Dendritic cell treated with granulocyte-macrophage colony-stimulating factor and Interleukin-4, amounts not matched to agents 40 ng/mL and 50 ng/mL, for 4 days (primary cell): ENCODE measurements around the gene HOXA5.

Experiments used
- H3K27ac Mint-ChIP-seq: one replicate; pipeline ENCODE4 v1.8.0; 2022; ENCODE audit warnings: mild to moderate bottlenecking, mixed read lengths
- H3K27me3 Mint-ChIP-seq: one replicate; pipeline ENCODE4 v1.8.0; 2022; ENCODE audit warnings: mild to moderate bottlenecking, mixed read lengths
- H3K36me3 Mint-ChIP-seq: one replicate; pipeline ENCODE4 v1.8.0; 2022; ENCODE audit warnings: low read depth, mixed read lengths
- H3K4me1 Mint-ChIP-seq: one replicate; pipeline ENCODE4 v1.8.0; 2022; ENCODE audit warnings: low read depth, mixed read lengths
- H3K4me3 Mint-ChIP-seq: one replicate; pipeline ENCODE4 v1.8.0; 2022; ENCODE audit warnings: mild to moderate bottlenecking, moderate library complexity, mixed read lengths
- H3K9me3 Mint-ChIP-seq: one replicate; pipeline ENCODE4 v1.8.0; 2022; ENCODE audit warnings: mixed read lengths
- intact Hi-C: fragments of 100-400 bp; cut with micrococcal nuclease; formaldehyde crosslinking; loops from one replicate; pipeline ENCODE4 v1.15.0; 2022

HOXA5 gene

DNA sequence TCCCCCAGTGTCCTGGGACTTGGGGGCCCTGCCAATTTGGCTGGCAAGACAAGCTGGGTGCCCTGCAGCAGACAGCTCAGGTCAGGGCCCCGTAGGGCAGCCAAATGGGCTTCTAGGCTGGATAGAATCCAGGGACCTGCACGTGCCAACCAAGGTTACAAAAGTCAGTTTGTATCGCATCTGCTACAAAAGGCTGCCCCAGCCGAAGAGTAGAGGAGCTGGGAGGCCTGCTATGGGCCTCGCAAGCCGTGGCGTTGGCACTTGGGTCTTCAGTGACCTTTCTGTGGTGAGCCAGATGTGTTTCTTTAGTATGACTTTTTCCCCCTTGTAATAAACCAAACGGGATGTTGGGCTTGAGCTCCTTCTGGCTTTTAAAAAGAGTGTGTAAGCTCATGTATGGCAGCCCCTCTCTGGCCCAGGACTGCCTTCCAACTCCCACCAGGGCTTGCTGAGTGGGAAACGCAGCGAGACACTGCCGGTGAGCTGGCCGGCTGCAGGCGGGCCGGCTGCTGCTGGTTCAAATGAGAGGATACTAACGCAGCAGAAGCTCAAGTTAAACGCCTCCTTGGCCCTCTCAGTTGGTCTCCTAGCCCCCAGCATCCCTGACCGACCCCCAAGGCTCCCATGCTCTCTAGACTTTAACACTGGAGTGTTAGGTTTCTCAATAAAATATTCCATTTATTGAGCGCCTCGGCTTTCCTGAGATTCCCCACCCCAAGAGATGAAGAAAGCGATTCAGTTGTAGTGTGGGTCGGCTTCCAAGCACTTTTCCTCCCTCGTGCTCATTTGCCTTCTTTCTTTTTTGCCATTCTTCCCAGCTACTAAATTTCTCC lies 33.7 kb upstream of the HOXA5 start:
- no peak overlapping the region for H3K27ac Mint-ChIP-seq
- peaks cover 92% of the 10 kb centered on the region for H3K27me3 Mint-ChIP-seq
- no peaks in the 10 kb centered on the region for H3K36me3 Mint-ChIP-seq
- no peak overlapping the region for H3K4me3 Mint-ChIP-seq
- intact Hi-C loops: no loop called here
- H3K9me3 Mint-ChIP-seq: no peaks in the 10 kb centered on the region
- H3K4me1 Mint-ChIP-seq: peaks cover 24% of the 10 kb centered on the region

- H3K36me3 Mint-ChIP-seq: no peaks in the 10 kb centered on the region
- peaks cover 31% of the 10 kb centered on the region for H3K4me1 Mint-ChIP-seq
- peaks cover 93% of the 10 kb centered on the region for H3K27me3 Mint-ChIP-seq
- intact Hi-C loops: no loop called here
- H3K9me3 Mint-ChIP-seq: no peaks in the 10 kb centered on the region
- H3K27ac Mint-ChIP-seq: no peak overlapping the region
- H3K4me3 Mint-ChIP-seq: no peak overlapping the region
Measured at GRCh38 chr7:27176524-27176845, 33.0 kb upstream of the HOXA5 start.

- Mint-ChIP-seq H3K4me3 (no peak overlapping the region), H3K4me1 (peaks cover 33% of the 10 kb centered on the region), H3K27me3 (peaks cover 94% of the 10 kb centered on the region), H3K36me3 (no peaks in the 10 kb centered on the region), H3K27ac (no peak overlapping the region), H3K9me3 (no peaks in the 10 kb centered on the region)
- intact Hi-C loops: no loop called here
Measured at GRCh38 chr7:27175626-27176523, 32.4 kb upstream of the HOXA5 start.

GRCh38 chr7:27174874-27175625 lies 31.6 kb upstream of the HOXA5 start:
- no peaks in the 10 kb centered on the region for H3K9me3 Mint-ChIP-seq
- peaks cover 93% of the 10 kb centered on the region for H3K27me3 Mint-ChIP-seq
- intact Hi-C loops: no loop called here
- no peak overlapping the region for H3K4me3 Mint-ChIP-seq
- peaks cover 36% of the 10 kb centered on the region for H3K4me1 Mint-ChIP-seq
- no peaks in the 10 kb centered on the region for H3K36me3 Mint-ChIP-seq
- no peak overlapping the region for H3K27ac Mint-ChIP-seq

DNA sequence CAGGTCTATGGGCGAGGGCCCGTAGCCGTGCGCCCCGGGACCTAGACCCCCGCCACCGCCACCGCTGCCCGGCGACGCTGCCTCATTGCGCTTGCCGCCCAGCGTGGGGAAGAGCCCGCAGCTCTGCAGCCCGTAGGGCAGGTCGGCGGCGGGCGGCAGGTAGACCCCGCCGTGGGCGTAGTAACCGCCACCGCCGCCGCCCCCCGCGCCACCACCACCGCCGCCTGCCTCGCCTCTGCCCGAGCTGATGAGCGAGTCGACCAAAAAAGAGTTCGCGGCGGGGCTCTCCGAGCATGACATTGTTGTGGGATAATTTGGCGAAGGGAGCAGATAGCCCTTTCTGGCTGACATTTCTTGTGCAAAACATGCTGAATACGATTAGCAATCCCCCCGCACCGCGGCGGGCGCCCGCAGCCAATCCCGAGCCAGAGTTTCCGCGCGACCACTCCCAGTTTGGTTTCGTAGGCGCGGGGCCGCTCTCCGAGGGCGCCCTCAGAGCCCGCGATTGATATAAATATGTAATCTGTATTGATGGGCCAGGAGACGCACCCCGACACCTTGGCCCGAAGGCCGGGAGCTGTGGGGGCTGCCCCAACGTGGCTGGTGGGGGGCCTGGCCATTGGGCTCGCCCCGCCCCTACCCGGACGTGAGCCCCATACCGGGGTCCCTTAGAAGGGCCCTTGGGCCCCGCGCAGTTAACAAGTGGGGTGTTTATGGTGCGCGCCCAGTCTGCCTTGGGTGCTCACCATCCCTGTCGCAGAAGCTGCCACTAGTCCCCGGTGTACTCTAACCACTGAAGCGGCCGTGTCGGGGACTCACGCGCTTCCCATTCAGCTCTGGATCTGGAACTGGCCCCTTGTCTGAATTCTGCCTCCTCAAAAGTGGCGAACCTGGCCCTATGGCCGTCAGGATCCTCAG lies 30.7 kb upstream of the HOXA5 start, which contains the start of gene HOXA10:
Gene HOXA10, minus strand, starts transcription at position 365 of the 918 bp plus-strand sequence. Its CDS starts 14 bp downstream, at position 351.
- Mint-ChIP-seq H3K9me3 (no peaks in the 10 kb centered on the region), H3K4me1 (peaks cover 38% of the 10 kb centered on the region), H3K27me3 (peaks cover 91% of the 10 kb centered on the region), H3K36me3 (no peaks in the 10 kb centered on the region), H3K4me3 (peak within 1 kb of the TSS; percentile 71), H3K27ac (no peak within 1 kb of the TSS)
- intact Hi-C loops: no loop called here

- Mint-ChIP-seq H3K9me3 (no peaks in the 10 kb centered on the region), H3K36me3 (no peaks in the 10 kb centered on the region), H3K4me3 (peak overlapping the region; percentile 71), H3K27me3 (peaks cover 93% of the 10 kb centered on the region), H3K4me1 (peaks cover 45% of the 10 kb centered on the region), H3K27ac (no peak overlapping the region)
- intact Hi-C loops: no loop called here
Measured at GRCh38 chr7:27173511-27173955, 30.1 kb upstream of the HOXA5 start.

GRCh38 chr7:27172823-27173510 lies 29.5 kb upstream of the HOXA5 start:
- Mint-ChIP-seq H3K27ac (no peak overlapping the region), H3K27me3 (peaks cover 93% of the 10 kb centered on the region), H3K36me3 (no peaks in the 10 kb centered on the region), H3K9me3 (no peaks in the 10 kb centered on the region), H3K4me3 (peak overlapping the region; percentile 71), H3K4me1 (peaks cover 50% of the 10 kb centered on the region)
- intact Hi-C loops: no loop called here

- peaks cover 57% of the 10 kb centered on the region for H3K4me1 Mint-ChIP-seq
- H3K4me3 Mint-ChIP-seq: peak overlapping the region; percentile 40
- intact Hi-C loops: no loop called here
- no peak overlapping the region for H3K27ac Mint-ChIP-seq
- no peaks in the 10 kb centered on the region for H3K36me3 Mint-ChIP-seq
- no peaks in the 10 kb centered on the region for H3K9me3 Mint-ChIP-seq
- H3K27me3 Mint-ChIP-seq: peaks cover 93% of the 10 kb centered on the region
Measured at GRCh38 chr7:27172315-27172774, 28.9 kb upstream of the HOXA5 start.

DNA sequence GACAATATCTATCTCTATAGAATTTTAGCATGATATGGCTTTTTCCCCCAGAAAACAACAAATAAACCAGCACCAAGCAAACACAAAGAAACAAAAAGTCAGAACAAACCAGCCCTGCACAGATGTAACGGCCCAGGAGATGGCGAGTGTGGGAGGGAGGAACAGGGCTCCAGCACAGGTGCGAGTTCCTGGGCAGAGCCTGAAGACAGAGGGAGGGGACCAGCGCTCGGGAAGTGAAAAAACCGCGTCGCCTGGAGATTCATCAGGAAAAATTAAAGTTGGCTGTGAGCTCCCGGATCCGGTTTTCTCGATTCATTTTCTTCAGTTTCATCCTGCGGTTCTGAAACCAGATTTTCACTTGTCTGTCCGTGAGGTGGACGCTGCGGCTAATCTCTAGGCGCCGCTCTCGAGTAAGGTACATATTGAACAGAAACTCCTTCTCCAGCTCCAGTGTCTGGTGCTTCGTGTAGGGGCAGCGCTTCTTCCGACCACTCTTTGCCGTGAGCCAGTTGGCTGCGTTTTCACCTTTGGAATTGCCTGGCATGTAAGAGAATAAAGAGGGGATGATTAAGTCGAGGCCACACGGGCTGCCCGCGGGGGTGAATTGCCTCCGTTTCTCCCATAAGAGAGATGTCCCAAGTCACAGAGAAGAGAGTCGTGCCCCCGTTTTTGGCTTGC lies 28.3 kb upstream of the HOXA5 start:
- no peaks in the 10 kb centered on the region for H3K36me3 Mint-ChIP-seq
- H3K27ac Mint-ChIP-seq: no peak overlapping the region
- peaks cover 62% of the 10 kb centered on the region for H3K4me1 Mint-ChIP-seq
- H3K9me3 Mint-ChIP-seq: no peaks in the 10 kb centered on the region
- peak overlapping the region; percentile 38 for H3K4me3 Mint-ChIP-seq
- peaks cover 93% of the 10 kb centered on the region for H3K27me3 Mint-ChIP-seq
- intact Hi-C loops: no loop called here

GRCh38 chr7:27171325-27171636 lies 27.8 kb upstream of the HOXA5 start:
- no peak overlapping the region for H3K27ac Mint-ChIP-seq
- intact Hi-C loops: no loop called here

GRCh38 chr7:27170426-27171324 lies 27.2 kb upstream of the HOXA5 start:
- Mint-ChIP-seq H3K36me3 (no peaks in the 10 kb centered on the region), H3K9me3 (no peaks in the 10 kb centered on the region), H3K4me3 (no peak overlapping the region), H3K27ac (no peak overlapping the region), H3K27me3 (peaks cover 93% of the 10 kb centered on the region), H3K4me1 (peaks cover 72% of the 10 kb centered on the region)
- intact Hi-C loops: no loop called here

More at GRCh38 chr7:27171325-27171636, 27.8 kb upstream of the HOXA5 start:
- Mint-ChIP-seq H3K4me3 (no peak overlapping the region), H3K4me1 (peaks cover 66% of the 10 kb centered on the region), H3K36me3 (no peaks in the 10 kb centered on the region), H3K27me3 (peaks cover 93% of the 10 kb centered on the region), H3K9me3 (no peaks in the 10 kb centered on the region)
